ENCODE measurements around the gene NFKBIA.
"Not testable (repeated sequence)": the region's sequence is repeated elsewhere in the genome, so short reads cannot be mapped to it uniquely, and the experiment has no call there.

NFKBIA gene

GRCh38 chr14:35366521-35366976 is 38.0 kb downstream of the NFKBIA start:
- DNase-seq = no peak

GRCh38 chr14:35366056-35366451 is 38.5 kb downstream of the NFKBIA start:
- peak in 1 of 2 donors; percentile 81 for DNase-seq

- peak; percentile 41 to 87 for DNase-seq
Measured at GRCh38 chr14:35365130-35366055, 39.2 kb downstream of the NFKBIA start.

GRCh38 chr14:35362911-35363374 is 41.6 kb downstream of the NFKBIA start:
- no peak for DNase-seq

- no peak for DNase-seq
Measured at GRCh38 chr14:35362450-35362849, 42.1 kb downstream of the NFKBIA start.

GRCh38 chr14:35361141-35361480 is 43.4 kb downstream of the NFKBIA start:
- DNase-seq = no peak

- not testable (repeated sequence) for DNase-seq
Measured at GRCh38 chr14:35359655-35360054, 44.9 kb downstream of the NFKBIA start.

- DNase-seq = no peak
Measured at GRCh38 chr14:35355981-35356841, 48.3 kb downstream of the NFKBIA start.

- not testable (repeated sequence) for DNase-seq
Measured at GRCh38 chr14:35355235-35355634, 49.3 kb downstream of the NFKBIA start.

- DNase-seq = no peak
Measured at GRCh38 chr14:35353409-35354172, 51.0 kb downstream of the NFKBIA start.

- no peak for DNase-seq
Measured at GRCh38 chr14:35352274-35353233, 52.0 kb downstream of the NFKBIA start.

GRCh38 chr14:35351897-35352273 is 52.7 kb downstream of the NFKBIA start:
- no peak for DNase-seq

Measured in CD4-positive, alpha-beta T cell treated with Interleukin-4 for 1 hour (primary cell).